Measurements from ENCODE around the gene SOX3.

The SOX3 gene

GRCh38 chrX:140492066-140492994 is 12.5 kb downstream of the SOX3 start:
- no peak for DNase-seq

- no peak for DNase-seq
These were observed 24.1 kb downstream of the SOX3 start for GRCh38 chrX:140480765-140481164.

- DNase-seq, result no peak
These were observed 26.9 kb downstream of the SOX3 start for GRCh38 chrX:140477987-140478386.

- DNase-seq, result no peak
These were observed 29.8 kb downstream of the SOX3 start for GRCh38 chrX:140475025-140475424.

- no peak for DNase-seq
These were observed 37.7 kb downstream of the SOX3 start for GRCh38 chrX:140467211-140467610.

All from activated CD4-positive, alpha-beta T cell treated with anti-CD3 and anti-CD28 coated beads, Interleukin-2, amount 50 U/mL, for 16 hours (primary cell).